ENCODE data around the gene JUP.

JUP gene

DNA sequence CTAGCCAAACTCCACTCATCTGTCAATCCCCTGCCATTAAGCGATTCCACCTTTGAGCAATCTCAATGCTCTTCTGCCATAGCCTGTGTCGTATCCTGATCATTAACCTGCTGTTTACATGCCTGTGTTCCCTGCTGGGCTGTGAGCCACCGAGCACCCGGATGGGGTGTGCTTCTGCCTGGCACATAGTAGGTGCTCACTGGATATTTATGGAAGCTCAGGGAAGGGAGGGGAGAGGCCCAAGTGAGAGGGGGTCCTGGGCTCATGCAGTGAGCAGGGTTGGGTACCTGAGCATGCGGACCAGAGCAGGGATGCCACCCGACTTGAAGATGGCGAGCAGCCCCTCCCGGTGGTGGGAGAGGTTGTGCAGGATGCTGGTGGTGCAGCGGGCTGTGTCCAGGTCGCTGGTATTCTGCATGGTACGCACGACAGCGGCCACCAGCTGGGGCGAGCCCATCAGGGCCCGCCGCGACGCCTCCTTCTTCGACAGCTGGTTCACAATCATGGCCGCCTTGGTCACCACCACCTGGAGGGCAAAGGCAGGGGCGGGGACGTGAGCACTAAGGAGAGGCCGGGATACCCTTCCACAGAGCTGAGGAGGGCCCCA, 17.7 kb downstream of the JUP start:
- no peak for DNase-seq
- intact Hi-C loops (cut with DNase I): no loop called here

DNA sequence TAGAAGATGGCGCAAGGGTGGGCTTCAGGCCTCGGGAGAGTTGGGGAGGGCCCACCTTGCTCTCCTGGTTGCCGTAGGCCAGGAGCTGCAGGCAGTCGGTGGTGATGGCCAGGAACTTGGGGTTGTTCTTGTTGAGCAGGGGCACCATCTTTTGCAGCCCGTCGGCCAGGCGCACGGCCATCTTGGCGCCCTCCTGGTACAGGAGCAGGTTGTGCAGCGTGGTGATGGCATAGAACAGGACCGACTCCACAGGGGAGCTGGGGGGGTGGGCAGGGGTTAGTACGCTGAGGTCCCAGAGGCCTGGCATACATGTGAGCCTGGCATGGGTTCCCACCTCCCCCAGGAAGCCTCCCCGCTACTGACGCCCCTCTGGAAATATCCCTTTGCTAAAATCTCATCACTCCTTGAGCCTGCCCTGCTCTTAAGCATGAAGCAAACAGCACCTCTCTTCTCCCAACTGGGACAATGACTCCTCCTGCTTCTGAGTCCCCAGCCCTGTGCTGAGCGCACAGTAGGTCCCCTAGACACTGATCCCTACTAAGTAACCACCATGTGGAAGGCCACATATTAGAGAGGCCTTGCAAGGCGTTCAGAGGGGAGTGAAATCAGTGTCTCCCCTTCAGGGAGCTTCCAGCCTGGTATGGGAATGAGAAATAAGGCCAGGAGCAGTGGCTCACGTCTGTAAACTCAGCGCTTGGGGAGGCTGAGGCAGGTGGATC, 19.0 kb downstream of the JUP start:
- intact Hi-C loops (cut with DNase I): no loop called here
- no peak for DNase-seq

DNA sequence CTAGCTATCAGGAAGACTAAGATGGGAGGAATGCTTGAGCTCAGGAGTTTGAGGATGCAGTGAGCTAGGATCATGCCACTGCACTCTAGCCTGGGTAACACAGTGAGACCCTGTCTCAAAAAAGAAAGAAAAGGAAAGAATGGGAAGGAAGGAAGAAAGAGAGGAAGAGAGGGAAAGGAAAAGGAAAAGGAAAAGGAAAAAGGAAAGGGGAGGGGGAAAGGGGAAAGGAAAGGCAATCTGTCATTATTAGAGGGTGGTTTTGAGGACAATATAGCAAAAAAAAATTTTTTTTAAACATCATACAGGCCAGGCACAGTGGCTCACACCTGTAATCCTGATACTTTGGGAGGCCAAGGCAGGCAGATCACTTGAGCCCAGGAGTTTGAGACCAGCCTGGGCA, 20.4 kb downstream of the JUP start:
- intact Hi-C loops (cut with DNase I): no loop called here

DNA sequence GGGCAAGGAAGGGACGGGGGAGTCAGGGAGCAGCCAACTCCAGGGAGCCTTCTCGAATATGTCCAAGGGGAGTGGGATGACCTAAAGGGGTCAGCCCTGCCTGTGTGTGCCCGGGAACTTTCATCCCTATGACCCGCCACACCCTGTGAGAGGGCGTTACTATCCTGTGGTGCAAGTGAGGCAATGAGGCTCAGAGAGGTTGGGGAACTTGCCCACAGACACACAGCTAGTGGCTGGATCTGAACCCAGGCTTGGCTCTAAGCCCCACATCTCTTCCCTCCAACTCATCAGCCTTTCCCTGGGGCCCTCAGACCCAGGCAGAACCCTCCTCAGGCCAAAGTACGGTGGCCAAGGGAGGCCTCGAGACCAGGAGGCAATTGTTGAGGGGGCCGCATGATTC, 23.2 kb downstream of the JUP start:
- DNase-seq: no peak
- intact Hi-C loops (cut with DNase I): no loop called here

More for the DNA sequence above, 20.4 kb downstream of the JUP start:
- DNase-seq: no peak

DNA sequence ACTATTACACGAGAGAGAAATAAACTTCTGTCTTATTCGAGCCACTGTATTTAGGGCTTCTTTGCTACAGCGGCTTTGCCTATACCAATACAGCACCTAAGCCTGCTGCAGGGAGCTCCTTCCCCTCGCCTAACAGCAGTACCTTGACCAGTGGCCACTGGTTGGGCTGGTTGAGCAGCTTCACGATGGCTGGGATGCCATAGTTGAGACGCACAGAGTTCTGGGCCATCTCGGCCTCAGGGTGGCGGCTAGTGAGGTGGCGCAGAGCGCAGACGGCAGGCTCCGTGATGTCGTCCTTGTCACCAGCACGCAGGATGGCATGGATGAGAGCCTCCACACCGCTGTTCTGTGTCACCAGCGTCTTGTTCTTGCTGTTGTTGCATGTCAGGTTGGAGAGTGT, 23.7 kb downstream of the JUP start:
- intact Hi-C loops (cut with DNase I): no loop called here
- DNase-seq: no peak

DNA sequence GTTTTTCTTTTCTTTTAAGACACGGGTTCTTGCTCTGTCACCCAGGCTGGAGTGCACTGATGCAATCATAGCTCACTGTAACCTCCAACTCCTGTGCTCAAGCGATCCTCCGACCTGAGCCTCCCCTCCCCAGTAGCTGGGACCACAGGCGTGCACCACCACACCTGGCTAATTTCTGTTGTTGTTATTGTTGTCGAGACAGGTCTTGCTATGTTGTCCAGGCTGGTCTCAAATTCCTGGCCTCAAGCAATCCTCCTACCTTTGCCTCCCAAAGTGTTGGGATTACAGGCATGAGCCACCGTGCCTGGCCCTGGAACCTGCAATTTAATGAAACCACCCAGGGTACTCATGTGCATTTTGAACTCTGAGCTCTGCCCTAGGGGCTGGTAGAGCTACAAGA, 24.1 kb downstream of the JUP start:
- DNase-seq: no peak
- intact Hi-C loops (cut with DNase I): no loop called here

DNA sequence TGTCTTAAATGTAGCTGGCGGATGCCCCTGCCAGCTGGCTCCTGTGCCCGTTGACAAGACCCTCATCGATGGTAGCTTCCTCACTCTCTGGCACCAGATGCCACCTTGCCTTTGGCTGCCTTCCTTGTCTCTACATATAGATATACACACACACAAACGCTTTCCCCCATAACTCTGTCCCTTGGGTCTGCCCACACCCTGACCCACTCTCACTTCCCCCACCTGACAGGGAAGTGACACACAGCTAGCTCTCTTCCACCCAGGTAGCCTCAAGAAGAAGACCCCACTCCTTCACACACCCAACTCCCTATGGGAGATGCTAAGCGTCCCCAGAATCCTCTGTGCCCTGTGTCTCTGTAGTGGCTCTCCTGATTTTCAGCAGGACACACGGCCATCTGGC, 25.6 kb downstream of the JUP start:
- no peak for DNase-seq
- intact Hi-C loops (cut with DNase I): no loop called here

DNA sequence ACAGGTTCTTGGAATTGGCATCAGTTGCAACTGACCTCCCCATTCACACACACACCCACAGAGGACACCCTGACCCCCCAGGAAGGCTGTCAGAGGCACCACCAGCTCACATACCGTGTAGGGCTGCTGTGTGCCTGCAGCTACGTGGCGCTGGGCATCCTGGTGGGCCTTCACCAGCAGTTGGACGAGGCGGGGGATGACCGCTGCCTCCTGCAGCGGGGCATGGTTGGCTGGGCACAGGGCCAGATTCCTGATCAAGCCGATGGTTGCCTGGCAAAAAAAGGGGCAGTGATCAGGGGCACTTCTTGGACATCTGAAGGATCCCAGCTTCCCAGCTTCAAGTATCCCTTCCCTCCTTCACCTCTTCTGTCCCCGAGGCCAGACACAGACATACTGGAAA, 27.9 kb downstream of the JUP start:
- DNase-seq: no peak
- intact Hi-C loops (cut with DNase I): no loop called here

DNA sequence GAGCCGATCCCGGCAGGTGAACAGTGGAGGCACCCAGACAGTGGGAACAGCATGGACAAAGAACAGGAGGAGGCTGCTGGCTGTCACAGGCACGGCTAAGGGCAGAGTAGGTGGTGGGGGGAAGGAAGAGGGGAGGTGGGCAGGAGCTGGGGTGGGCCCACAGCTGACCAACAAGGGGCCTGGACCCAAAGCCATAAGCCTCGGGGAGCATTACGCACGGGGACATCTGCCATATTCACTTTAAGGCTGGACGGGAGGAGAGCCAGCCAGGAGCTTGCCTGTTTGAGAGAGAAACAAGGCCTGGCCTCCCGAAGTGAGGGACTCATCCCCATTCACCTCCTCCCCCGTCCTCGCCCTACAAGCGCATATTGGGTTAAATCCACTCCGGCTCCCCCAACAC, 32.4 kb downstream of the JUP start:
- intact Hi-C loops (cut with DNase I): no loop called here
- DNase-seq: no peak

DNA sequence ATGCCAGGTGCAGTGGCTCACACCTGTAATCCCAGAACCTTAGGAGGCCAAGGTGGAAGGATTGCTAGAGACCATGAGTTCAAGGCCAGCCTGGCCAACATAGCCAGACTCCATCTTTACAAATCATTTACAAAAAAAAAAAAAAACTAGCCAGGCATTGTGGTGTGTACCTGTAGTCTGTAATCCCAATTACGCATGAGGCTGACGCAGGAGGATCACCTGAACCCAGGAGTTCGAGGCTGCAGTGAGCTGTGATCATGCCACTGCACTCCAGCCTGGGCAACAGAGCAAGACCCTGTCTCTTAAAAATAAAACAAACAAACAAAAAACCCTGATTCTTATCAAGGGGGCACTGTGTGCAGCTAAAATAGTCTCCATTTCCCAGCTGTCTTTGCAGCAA, 35.2 kb downstream of the JUP start:
- intact Hi-C loops (cut with DNase I): no loop called here
- no peak for DNase-seq

DNA sequence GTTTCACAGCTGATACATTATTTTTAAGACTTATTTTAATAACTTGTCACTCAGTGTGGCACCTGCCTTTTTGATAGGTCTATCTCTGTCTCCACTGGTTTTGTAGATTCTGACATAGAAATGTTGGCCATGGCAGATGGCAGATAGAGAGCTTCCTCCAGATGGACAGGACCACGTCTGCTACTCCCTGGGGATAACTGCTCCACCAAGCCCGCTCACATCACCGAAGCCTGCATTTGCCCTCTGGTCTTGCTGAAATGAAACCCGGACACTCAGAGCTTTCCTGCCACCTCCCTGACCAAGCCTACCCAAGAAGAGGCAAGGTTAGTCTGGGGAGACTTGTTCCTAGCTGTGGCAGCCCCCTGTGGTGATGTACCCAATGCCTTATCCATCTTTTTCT, 35.6 kb downstream of the JUP start:
- intact Hi-C loops (cut with DNase I): no loop called here
- DNase-seq: no peak

DNA sequence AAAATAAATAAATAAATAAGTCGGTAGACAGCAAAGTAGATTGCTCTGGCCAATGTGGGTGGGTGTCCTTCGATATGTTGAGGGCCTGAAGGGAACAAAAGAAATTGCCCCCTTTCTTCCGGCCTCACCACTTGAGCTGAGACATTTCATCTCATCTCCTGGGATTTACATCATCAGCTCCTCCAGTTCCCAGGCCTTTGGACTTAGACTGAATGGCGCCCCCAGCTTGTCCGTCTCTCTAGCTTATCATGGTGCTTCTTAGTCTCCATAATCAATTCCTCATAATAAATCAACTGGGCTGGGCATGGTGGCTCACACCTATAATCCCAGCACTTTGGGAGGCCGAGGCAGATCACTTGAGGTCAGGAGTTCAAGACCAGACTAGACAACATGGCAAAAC, 38.2 kb downstream of the JUP start:
- intact Hi-C loops (cut with DNase I): no loop called here
- DNase-seq: no peak

DNA sequence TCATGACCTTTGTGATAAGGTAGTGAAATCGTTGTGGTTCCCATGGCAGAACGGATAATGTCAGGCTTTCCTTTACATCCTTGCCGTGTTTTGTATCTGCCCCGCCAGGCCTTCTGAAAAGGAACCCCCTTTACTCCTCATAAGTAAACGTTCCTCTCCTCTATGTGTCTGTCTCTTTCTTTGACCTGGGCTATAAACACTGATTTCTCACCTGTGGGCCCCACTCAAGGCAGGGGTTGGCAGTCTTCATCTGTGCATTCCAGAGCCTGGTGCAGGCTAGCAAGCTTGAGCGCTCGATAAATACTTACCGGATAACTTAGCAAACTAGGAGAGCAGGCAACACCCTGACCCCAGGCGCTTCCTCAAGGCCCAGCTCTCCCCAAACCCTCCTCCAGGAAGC, 44.8 kb downstream of the JUP start:
- DNase-seq: no peak
- intact Hi-C loops (cut with DNase I): no loop called here

DNA sequence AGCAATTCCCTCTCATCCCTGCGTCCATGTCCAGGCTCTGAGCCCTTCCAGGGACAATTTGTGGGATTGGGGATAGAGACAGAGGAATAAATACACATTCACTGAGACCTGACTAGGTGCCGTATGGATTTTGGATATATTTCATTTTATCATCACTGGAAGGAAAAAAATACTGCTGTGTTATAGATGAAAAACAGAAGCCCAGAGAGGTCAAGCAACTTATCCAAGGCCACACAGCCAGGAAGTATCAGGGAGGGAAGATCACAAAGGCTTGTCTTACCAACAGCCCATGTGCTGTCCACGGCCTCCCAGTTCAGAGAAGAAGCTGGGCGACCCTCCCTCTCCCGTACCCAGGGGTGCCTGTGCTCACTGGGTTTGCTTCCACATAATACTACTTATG, 46.0 kb downstream of the JUP start:
- DNase-seq: no peak
- intact Hi-C loops (cut with DNase I): no loop called here

DNA sequence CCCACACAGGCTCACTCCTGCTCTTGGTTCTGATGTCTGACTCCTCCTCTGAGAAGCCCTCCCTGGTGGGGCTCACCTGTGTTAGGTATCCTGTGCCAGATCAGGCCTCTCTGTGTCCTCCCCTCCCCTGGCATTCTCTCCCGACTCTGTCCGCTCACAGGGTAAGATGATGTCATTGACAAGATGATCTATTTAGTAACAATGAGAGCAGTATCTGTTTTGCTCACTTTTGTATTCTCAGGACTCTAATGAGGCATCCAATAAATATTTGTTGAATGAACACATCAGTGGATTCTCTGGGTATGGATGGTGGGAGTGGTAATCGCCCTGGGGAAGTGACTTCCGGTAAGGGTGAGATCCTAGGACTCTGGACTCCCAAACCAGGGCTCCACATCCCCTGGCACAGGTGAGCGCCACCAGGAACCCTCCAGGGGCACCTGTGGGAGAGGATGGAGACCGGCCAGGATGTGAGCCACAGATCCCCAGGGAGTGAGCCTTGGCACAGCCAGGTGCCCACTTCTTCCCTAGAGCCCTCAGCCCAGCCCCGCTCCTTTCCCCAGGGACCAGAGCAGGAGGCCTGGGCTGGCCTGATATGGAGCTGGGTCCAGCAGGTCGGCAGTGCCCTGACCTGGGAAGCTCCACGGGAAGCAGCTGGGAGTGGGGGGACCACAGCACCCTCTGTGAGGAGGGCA, 46.7 kb downstream of the JUP start:
- intact Hi-C loops (cut with DNase I): no loop called here
- DNase-seq: no peak

DNA sequence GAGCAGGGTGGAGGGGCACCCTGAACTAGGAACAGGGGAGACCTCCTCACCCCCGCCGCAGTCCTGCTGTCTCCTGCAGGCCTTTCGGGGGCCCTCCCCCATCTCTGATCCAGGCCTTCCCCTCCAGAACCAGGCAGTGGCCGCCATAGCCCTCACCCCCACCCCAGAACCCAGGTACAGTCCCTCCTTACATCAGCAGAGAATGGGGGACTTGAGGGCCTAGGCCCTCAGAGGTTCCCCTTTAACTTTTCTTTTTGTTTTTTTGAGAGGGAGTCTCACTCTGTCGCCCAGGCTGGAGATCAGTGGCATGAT, 47.8 kb downstream of the JUP start:
- intact Hi-C loops (cut with DNase I): loop anchor here (1.0 kb wide), 1 partner anchor 63 kb away; no protein-coding TSS in a partner anchor
- no peak for DNase-seq

DNA sequence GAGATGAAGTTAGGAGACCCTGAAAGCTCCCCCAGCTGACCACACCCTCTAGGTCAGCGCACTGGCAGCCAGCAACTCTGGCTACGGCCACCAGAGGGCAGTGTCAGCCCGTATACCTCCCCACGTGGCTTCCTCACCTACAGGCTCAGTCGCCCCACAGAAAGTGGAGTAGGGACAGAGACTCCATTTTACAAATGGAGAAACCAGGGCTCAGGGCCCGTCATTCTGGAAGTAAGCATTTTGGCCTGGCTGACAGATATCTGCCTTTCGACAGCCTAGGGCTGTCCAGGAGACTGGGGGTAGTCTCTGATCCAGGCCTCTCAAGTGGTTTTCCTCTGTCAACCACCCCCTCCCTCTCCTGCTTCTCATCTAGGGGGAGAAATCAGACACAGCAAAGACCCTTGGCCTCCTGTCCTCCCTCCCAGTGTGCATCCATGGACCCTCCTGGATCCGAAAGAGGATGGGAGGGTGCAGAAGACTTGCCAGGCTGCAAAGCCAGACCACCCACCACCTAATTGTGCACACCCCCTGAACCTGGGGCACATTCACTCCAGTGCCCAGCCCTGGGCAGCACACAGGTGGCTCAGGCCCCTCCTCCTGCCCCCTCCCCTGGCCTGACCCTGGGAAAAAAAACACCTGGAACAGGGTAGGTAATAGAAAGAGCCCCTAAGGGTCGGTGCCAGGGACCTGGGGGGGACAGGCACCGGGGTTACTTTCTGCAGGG, 48.3 kb downstream of the JUP start:
- DNase-seq: peak; percentile 55 to 94 (median 83)
- intact Hi-C loops (cut with DNase I): loop anchor here (1.0 kb wide), 1 partner anchor 63 kb away; no protein-coding TSS in a partner anchor

DNA sequence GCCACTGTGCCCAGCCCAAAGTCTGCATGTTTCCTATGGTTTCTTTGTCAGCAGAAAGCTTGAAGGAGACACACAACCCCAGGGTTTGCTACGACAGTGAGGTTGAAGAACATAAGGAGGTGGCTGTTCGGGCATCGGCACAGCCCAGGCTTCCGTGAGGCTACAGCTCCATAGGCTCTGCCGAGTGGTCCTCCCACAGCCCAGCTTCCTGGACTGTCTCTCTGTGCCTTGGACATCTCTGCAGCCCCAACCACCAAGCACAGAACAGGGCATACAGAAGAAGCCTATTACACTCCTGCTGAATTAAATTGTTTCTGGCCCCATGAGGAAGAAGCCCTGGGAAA, 48.9 kb downstream of the JUP start:
- DNase-seq: no peak
- intact Hi-C loops (cut with DNase I): loop anchor here (1.0 kb wide), 1 partner anchor 64 kb away; no protein-coding TSS in a partner anchor

DNA sequence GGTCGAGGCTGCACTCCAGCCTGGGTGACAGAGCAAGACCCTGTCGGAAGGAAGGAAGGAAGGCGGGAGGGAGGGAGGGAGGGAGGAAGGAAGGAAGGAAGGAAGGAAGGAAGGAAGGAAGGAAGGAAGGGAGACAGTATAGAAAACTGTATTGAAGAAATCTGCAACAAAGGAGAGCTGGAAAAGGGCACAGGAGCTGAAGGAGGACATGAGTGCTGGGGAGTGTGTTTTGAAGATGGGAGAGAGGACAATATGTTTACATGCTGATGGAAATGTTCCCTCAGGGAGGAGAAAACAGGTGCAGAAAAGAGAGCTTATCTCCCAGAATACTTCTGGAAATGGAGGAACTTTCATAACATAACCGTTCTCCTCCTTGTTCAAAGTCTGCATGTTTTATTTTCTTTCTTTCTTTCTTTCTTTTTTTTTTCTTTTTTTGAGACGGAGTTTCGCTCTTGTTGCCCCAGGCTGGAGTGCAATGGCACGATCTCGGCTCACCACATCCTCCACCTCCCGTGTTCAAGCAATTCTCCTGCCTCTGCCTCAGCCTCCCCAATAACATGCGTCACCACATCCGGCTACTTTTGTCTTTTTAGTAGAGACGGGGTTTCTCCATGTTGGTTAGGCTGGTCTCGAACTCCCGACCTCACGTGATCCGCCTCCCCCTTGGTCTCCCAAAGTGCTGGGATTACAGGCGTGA, 49.4 kb downstream of the JUP start:
- intact Hi-C loops (cut with DNase I): no loop called here

DNA sequence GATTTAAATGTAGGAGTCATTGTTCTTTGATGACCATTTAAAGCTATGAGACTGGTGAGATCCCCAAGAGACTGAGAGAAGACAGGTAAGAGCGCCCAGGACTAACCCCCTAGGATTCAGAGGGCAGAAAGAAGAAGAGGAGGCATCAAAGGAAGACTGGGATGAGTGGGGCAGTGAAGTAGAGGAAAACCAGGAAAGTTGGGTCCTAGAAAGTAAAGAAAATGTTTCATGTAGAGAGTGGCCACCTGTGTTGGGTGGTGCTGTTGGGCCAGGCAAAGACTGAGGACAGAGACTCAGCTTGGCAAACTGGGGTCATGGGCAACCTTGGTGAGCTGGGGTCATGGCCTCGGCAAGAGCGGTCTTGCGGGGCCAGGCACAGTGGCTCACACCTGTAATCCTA, 50.8 kb downstream of the JUP start:
- DNase-seq: no peak
- intact Hi-C loops (cut with DNase I): no loop called here

More for the DNA sequence above, 49.4 kb downstream of the JUP start:
- no peak for DNase-seq

Measured in head of caudate nucleus (tissue), 42 donors.